Neural progenitor cell (in vitro differentiated cells): ENCODE data around the gene RNF214. TPM values are rescaled to one million over a fixed set of nuclear protein-coding genes. Genes with fewer than 3 reads are reported as not detected.

Experiments used
- DNase-seq: peaks from one replicate; pipeline ENCODE4 v3.0.0-alpha.2; 2016; ENCODE audit warnings: low spot score
- H2AFZ ChIP-seq: fragments of 200-600 bp; sonication (generic); replicated peaks from 2 replicates; pipeline ENCODE4 v1.6.1; 2016; ENCODE audit warnings: antibody characterized with exemption
- H3F3A ChIP-seq: fragments of 200-600 bp; sonication (generic); 2 replicates; pipeline ENCODE4 v1.6.1; 2016; ENCODE audit warnings: antibody characterized with exemption, low read depth
- H3K27ac ChIP-seq: fragments of 200-600 bp; sonication (generic); 2 replicates; pipeline ENCODE4 v1.5.1; 2016; ENCODE audit warnings: mild to moderate bottlenecking
- H3K27me3 ChIP-seq: fragments of 200-600 bp; sonication (generic); 2 replicates; pipeline ENCODE4 v1.6.1; 2016; ENCODE audit warnings: mild to moderate bottlenecking, moderate library complexity
- H3K36me3 ChIP-seq: fragments of 200-600 bp; sonication (generic); 2 replicates; pipeline ENCODE4 v1.5.1; 2016
- H3K4me1 ChIP-seq: fragments of 200-600 bp; sonication (generic); 2 replicates; pipeline ENCODE4 v1.6.1; 2016; ENCODE audit warnings: mixed run types
- H3K4me2 ChIP-seq: fragments of 200-600 bp; sonication (generic); 2 replicates; pipeline ENCODE4 v1.6.1; 2016
- H3K4me3 ChIP-seq: fragments of 200-600 bp; sonication (generic); 2 replicates; pipeline ENCODE4 v1.5.1; 2016
- H3K79me2 ChIP-seq: fragments of 200-600 bp; sonication (generic); 2 replicates; pipeline ENCODE4 v1.6.1; 2016; ENCODE audit warnings: low read depth
- H3K9ac ChIP-seq: fragments of 200-600 bp; sonication (generic); 2 replicates; pipeline ENCODE4 v1.6.1; 2016
- H3K9me3 ChIP-seq: fragments of 200-600 bp; sonication (generic); 2 replicates; pipeline ENCODE4 v1.5.1; 2016; ENCODE audit warnings: low read depth
- H4K20me1 ChIP-seq: fragments of 200-600 bp; sonication (generic); 2 replicates; pipeline ENCODE4 v1.6.1; 2016; ENCODE audit warnings: low read depth
- H3K27ac Mint-ChIP-seq: 3 replicates; pipeline ENCODE4 v1.8.0; 2021; ENCODE audit warnings: mixed read lengths
- H3K27me3 Mint-ChIP-seq: 2 replicates; pipeline ENCODE4 v1.8.0; 2022; ENCODE audit warnings: low read depth, mild to moderate bottlenecking, inconsistent platforms, moderate library complexity, mixed read lengths; ENCODE audit not compliant: insufficient read depth
- H3K36me3 Mint-ChIP-seq: 3 replicates; pipeline ENCODE4 v1.8.0; 2021; ENCODE audit warnings: mixed read lengths
- H3K4me1 Mint-ChIP-seq: 3 replicates; pipeline ENCODE4 v1.8.0; 2021; ENCODE audit warnings: mixed read lengths
- H3K4me3 Mint-ChIP-seq: 3 replicates; pipeline ENCODE4 v1.8.0; 2021; ENCODE audit warnings: mild to moderate bottlenecking, moderate library complexity, mixed read lengths
- H3K9me3 Mint-ChIP-seq: 3 replicates; pipeline ENCODE4 v1.8.0; 2020; ENCODE audit warnings: mixed read lengths
- EZH2 ChIP-seq: fragments of 200-600 bp; sonication (generic); IDR thresholded peaks from 2 replicates; pipeline ENCODE4 v1.6.1; 2017; ENCODE audit warnings: antibody characterized with exemption, mild to moderate bottlenecking, moderate library complexity
- EZH2phosphoT487 ChIP-seq: fragments of 200-600 bp; sonication (generic); IDR thresholded peaks from 2 replicates; pipeline ENCODE4 v1.6.1; 2017; ENCODE audit warnings: antibody characterized with exemption
- total RNA-seq: library from RNA; depleted of rRNA; stranded (reverse); fragments of >200 nt; gene quantifications from 2 replicates; pipeline ENCODE4 v1.2.3, GENCODE V29; 2015; ENCODE audit warnings: low replicate concordance
- TF ChIP-seq, protein P1 (sequence below): fragments of 200-600 bp; sonication (generic); IDR thresholded peaks from 2 replicates; pipeline ENCODE4 v1.5.1; 2017; ENCODE audit warnings: antibody characterized with exemption, mild to moderate bottlenecking

The RNF214 gene
- total RNA-seq, 1 donor from 2014 or later: 43.6 TPM

DNA sequence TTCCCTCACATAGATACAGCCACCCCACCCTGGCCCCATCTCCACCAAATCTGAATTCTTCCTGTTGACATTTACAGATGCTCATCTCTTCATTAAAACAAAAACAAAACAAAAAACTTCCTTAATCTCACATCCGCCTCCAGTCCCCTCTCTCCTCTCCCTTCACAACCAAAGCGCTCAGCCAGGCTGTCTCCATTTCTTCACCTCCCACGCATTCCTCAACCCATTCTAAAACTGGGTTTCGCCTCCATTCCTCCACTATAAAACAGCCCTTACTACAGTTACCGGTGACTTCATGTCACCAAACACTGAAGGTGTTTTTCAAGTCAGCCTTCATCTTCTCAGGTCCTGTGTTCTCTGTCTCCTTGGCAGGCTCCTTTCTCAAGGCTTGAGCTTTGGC, 68.3 kb downstream of the RNF214 start:
- peaks cover 11% of the 10 kb centered on the region for H3K27me3 Mint-ChIP-seq
- no peaks in the 10 kb centered on the region for H3K36me3 Mint-ChIP-seq
- TF ChIP-seq EZH2phosphoT487 (no peak), EZH2 (no peak)
- TF ChIP-seq, protein P1, sequence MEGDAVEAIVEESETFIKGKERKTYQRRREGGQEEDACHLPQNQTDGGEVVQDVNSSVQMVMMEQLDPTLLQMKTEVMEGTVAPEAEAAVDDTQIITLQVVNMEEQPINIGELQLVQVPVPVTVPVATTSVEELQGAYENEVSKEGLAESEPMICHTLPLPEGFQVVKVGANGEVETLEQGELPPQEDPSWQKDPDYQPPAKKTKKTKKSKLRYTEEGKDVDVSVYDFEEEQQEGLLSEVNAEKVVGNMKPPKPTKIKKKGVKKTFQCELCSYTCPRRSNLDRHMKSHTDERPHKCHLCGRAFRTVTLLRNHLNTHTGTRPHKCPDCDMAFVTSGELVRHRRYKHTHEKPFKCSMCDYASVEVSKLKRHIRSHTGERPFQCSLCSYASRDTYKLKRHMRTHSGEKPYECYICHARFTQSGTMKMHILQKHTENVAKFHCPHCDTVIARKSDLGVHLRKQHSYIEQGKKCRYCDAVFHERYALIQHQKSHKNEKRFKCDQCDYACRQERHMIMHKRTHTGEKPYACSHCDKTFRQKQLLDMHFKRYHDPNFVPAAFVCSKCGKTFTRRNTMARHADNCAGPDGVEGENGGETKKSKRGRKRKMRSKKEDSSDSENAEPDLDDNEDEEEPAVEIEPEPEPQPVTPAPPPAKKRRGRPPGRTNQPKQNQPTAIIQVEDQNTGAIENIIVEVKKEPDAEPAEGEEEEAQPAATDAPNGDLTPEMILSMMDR: no peak
- peak overlapping the region; percentile 50 for H2AFZ ChIP-seq
- H3K4me2 ChIP-seq: no peak overlapping the region
- H3K4me3 ChIP-seq: no peak overlapping the region
- H3K9me3 ChIP-seq: no peaks in the 10 kb centered on the region
- no peaks in the 10 kb centered on the region for H3K79me2 ChIP-seq
- H3K9me3 Mint-ChIP-seq: no peaks in the 10 kb centered on the region
- H3K4me1 Mint-ChIP-seq: peaks cover 22% of the 10 kb centered on the region
- no peak for DNase-seq
- no peaks in the 10 kb centered on the region for H3K36me3 ChIP-seq
- peaks cover 24% of the 10 kb centered on the region for H3F3A ChIP-seq
- no peaks in the 10 kb centered on the region for H4K20me1 ChIP-seq
- peak overlapping the region; percentile 41 for H3K4me3 Mint-ChIP-seq
- H3K27ac ChIP-seq: peak overlapping the region; percentile 61
- H3K27me3 ChIP-seq: no peaks in the 10 kb centered on the region
- H3K9ac ChIP-seq: no peak overlapping the region
- peak overlapping the region; percentile 61 for H3K27ac Mint-ChIP-seq
- H3K4me1 ChIP-seq: peaks cover 22% of the 10 kb centered on the region

DNA sequence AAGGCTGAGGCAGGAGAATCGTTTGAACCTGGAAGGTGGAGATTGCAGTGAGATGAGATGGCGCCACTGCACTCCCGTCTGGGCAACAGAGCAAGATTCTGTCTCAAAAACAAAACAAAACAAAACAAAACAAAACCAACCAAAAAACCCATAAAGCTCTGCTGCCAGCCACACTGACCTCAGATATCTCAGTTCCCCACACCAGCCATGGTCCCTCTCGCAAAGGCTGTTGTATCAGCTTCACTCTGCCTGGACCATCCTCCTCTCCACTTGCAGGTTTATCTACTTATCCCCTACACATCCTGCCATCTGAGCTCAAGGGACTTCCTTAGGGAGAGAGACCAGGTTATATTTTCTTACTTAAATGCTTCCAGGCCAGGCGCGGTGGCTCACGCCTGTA, 69.8 kb downstream of the RNF214 start:
- Mint-ChIP-seq H3K4me1 (peaks cover 22% of the 10 kb centered on the region), H3K4me3 (no peak overlapping the region), H3K27ac (peak overlapping the region; percentile 11), H3K9me3 (no peaks in the 10 kb centered on the region), H3K27me3 (peaks cover 11% of the 10 kb centered on the region), H3K36me3 (no peaks in the 10 kb centered on the region)
- TF ChIP-seq EZH2 (no peak), EZH2phosphoT487 (no peak)
- TF ChIP-seq, protein P1: no peak
- H4K20me1 ChIP-seq: no peaks in the 10 kb centered on the region
- H3K9ac ChIP-seq: no peak overlapping the region
- no peaks in the 10 kb centered on the region for H3K79me2 ChIP-seq
- no peaks in the 10 kb centered on the region for H3K36me3 ChIP-seq
- H3K27ac ChIP-seq: no peak overlapping the region
- peaks cover 22% of the 10 kb centered on the region for H3K4me1 ChIP-seq
- H3F3A ChIP-seq: peaks cover 24% of the 10 kb centered on the region
- H3K9me3 ChIP-seq: no peaks in the 10 kb centered on the region
- H3K4me2 ChIP-seq: no peak overlapping the region
- no peaks in the 10 kb centered on the region for H3K27me3 ChIP-seq
- H3K4me3 ChIP-seq: no peak overlapping the region
- H2AFZ ChIP-seq: no peak overlapping the region
- DNase-seq: no peak

DNA sequence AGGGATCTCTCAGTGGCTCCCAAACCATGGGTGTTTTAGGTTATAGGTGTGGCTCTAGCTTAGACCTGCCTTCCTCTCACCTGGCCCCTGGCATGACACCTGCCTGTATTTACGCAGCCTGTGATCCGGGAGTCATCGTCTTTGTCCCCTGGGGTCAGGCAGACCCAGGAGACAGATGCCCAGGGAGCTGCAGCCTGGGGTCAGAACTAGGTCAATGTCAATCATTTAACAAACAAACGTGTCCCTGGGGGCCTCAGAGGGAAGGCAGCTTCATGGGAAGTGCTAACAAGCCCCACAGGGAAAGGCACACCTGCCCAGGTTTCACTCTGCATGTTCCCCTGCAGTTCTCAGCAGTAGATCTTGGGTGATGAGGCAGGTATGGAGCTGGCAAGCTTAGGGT, 70.6 kb downstream of the RNF214 start:
- H4K20me1 ChIP-seq: no peaks in the 10 kb centered on the region
- H3K4me2 ChIP-seq: no peak overlapping the region
- Mint-ChIP-seq H3K9me3 (no peaks in the 10 kb centered on the region), H3K27me3 (peaks cover 11% of the 10 kb centered on the region), H3K4me1 (peaks cover 22% of the 10 kb centered on the region), H3K27ac (no peak overlapping the region), H3K4me3 (no peak overlapping the region), H3K36me3 (no peaks in the 10 kb centered on the region)
- H2AFZ ChIP-seq: no peak overlapping the region
- H3K9me3 ChIP-seq: no peaks in the 10 kb centered on the region
- DNase-seq: no peak
- no peaks in the 10 kb centered on the region for H3K79me2 ChIP-seq
- H3K9ac ChIP-seq: no peak overlapping the region
- H3K4me1 ChIP-seq: peaks cover 22% of the 10 kb centered on the region
- no peak overlapping the region for H3K4me3 ChIP-seq
- H3F3A ChIP-seq: peaks cover 24% of the 10 kb centered on the region
- TF ChIP-seq EZH2: no peak
- TF ChIP-seq, protein P1: no peak
- H3K27me3 ChIP-seq: no peaks in the 10 kb centered on the region
- H3K27ac ChIP-seq: no peak overlapping the region
- no peaks in the 10 kb centered on the region for H3K36me3 ChIP-seq
